ENCODE results near the gene PRCP. TPM values are rescaled to one million over a fixed set of nuclear protein-coding genes. Genes with fewer than 3 reads are reported as not detected.

PRCP gene
- total and polyA plus RNA-seq, 2 experiments from 2014 or later: 33.3 to 52.8 TPM

- Histone ChIP-seq H3K27me3 (ENCODE audit: insufficient read depth) (no peaks in the 10 kb centered on the region), H4K20me1 (replicated peaks; ENCODE audit: insufficient read depth) (no peaks in the 10 kb centered on the region), H3K9me2 (ENCODE audit: insufficient read depth) (peaks cover 5% of the 10 kb centered on the region), H3F3A (replicated peaks; ENCODE audit: low read depth) (no peaks in the 10 kb centered on the region), H3K27ac (ENCODE audit: low read depth) (no peak overlapping the region), H3K36me3 (ENCODE audit: insufficient read depth) (no peaks in the 10 kb centered on the region), H2AFZ (no peak overlapping the region), H3K4me1 (ENCODE audit: insufficient read depth) (peaks cover 12% of the 10 kb centered on the region), H3K4me2 (no peak overlapping the region), H3K79me2 (replicated peaks; ENCODE audit: insufficient read depth) (no peaks in the 10 kb centered on the region), H3K4me3 (no peak overlapping the region)
- H3K27me3 Mint-ChIP-seq (ENCODE audit: insufficient read depth, low read depth, poor library complexity): peaks cover 2% of the 10 kb centered on the region
- no peak overlapping the region for H3K27ac Mint-ChIP-seq
- TF ChIP-seq ZNF462 (CRISPR knock-in tag; IDR thresholded peaks at IDR 0.05) (no peak), ZNF331 (CRISPR knock-in tag; IDR thresholded peaks at IDR 0.05; ENCODE audit: low read depth) (no peak)
- no peaks in the 10 kb centered on the region for H3K36me3 Mint-ChIP-seq (ENCODE audit: low read depth)
- H3K4me3 Mint-ChIP-seq: no peak overlapping the region
- no peak for ATAC-seq
- H3K4me1 Mint-ChIP-seq: peaks cover 12% of the 10 kb centered on the region
- no peaks in the 10 kb centered on the region for H3K9me3 Mint-ChIP-seq
- no peak for DNase-seq (ENCODE audit: low spot score)
These were observed 89.9 kb downstream of the PRCP start for GRCh38 chr11:82810326-82810725.

GRCh38 chr11:82807646-82808045 is 92.6 kb downstream of the PRCP start:
- H3K27me3 ChIP-seq (ENCODE audit: insufficient read depth): no peaks in the 10 kb centered on the region
- no peak overlapping the region for H3K4me3 ChIP-seq
- H3K79me2 ChIP-seq (replicated peaks; ENCODE audit: insufficient read depth): no peaks in the 10 kb centered on the region
- no peak overlapping the region for H2AFZ ChIP-seq
- Mint-ChIP-seq H3K4me3 (no peak overlapping the region), H3K36me3 (ENCODE audit: low read depth) (no peaks in the 10 kb centered on the region), H3K4me1 (no peaks in the 10 kb centered on the region), H3K27me3 (ENCODE audit: insufficient read depth, low read depth, poor library complexity) (peaks cover 2% of the 10 kb centered on the region), H3K27ac (no peak overlapping the region), H3K9me3 (no peaks in the 10 kb centered on the region)
- H3K4me1 ChIP-seq (ENCODE audit: insufficient read depth): no peaks in the 10 kb centered on the region
- DNase-seq (ENCODE audit: low spot score): no peak
- no peaks in the 10 kb centered on the region for H4K20me1 ChIP-seq (replicated peaks; ENCODE audit: insufficient read depth)
- no peak for ATAC-seq
- H3F3A ChIP-seq (replicated peaks; ENCODE audit: low read depth): no peaks in the 10 kb centered on the region
- H3K4me2 ChIP-seq: no peak overlapping the region
- H3K9me2 ChIP-seq (ENCODE audit: insufficient read depth): peaks cover 9% of the 10 kb centered on the region
- no peak overlapping the region for H3K27ac ChIP-seq (ENCODE audit: low read depth)
- H3K36me3 ChIP-seq (ENCODE audit: insufficient read depth): no peaks in the 10 kb centered on the region
- TF ChIP-seq REST (IDR thresholded peaks at IDR 0.05; ENCODE audit: unreplicated experiment): no peak
- no peak for TF ChIP-seq NANOG (IDR thresholded peaks at IDR 0.05; ENCODE audit: borderline replicate concordance)
- no peak for TF ChIP-seq JUNB (IDR thresholded peaks at IDR 0.05; ENCODE audit: unreplicated experiment)
